IgD-negative memory B cell (primary cell): ENCODE data around the gene ZNF831. TPM values are rescaled to one million over a fixed set of nuclear protein-coding genes. Genes with fewer than 3 reads are reported as not detected.

Experiments
- H3K27ac Mint-ChIP-seq, 3 donors: one replicate each; pipeline ENCODE4 v1.8.0; 2020 to 2022; ENCODE audit warnings: mild to moderate bottlenecking in 3 of 3, mixed read lengths in 3 of 3, moderate library complexity in 1 of 3
- H3K27me3 Mint-ChIP-seq: one replicate; pipeline ENCODE4 v1.8.0; 2021; ENCODE audit warnings: mixed read lengths
- H3K36me3 Mint-ChIP-seq: one replicate; pipeline ENCODE4 v1.8.0; 2020; ENCODE audit warnings: mild to moderate bottlenecking, mixed read lengths
- H3K4me1 Mint-ChIP-seq, 3 donors: one replicate each; pipeline ENCODE4 v1.8.0; 2020 to 2022; ENCODE audit warnings: mixed read lengths in 3 of 3, mild to moderate bottlenecking in 1 of 3
- H3K4me3 Mint-ChIP-seq, 4 donors: one replicate each; pipeline ENCODE4 v1.8.0; 2020 to 2022; ENCODE audit warnings: mild to moderate bottlenecking in 4 of 4, mixed read lengths in 4 of 4, moderate library complexity in 3 of 4
- H3K9me3 Mint-ChIP-seq, 3 donors: one replicate each; pipeline ENCODE4 v1.8.0; 2020 to 2021; ENCODE audit warnings: mixed read lengths in 3 of 3, mild to moderate bottlenecking in 1 of 3
- polyA plus RNA-seq: library from polyadenylated mRNA; unstranded; fragments of 300-500 nt; fragmentation: Illumina TruSeq; gene quantifications from one replicate; pipeline ENCODE4 v1.2.3, GENCODE V29; 2021

The ZNF831 gene
- polyA plus RNA-seq, 1 donor from 2014 or later = 1.2 TPM

DNA sequence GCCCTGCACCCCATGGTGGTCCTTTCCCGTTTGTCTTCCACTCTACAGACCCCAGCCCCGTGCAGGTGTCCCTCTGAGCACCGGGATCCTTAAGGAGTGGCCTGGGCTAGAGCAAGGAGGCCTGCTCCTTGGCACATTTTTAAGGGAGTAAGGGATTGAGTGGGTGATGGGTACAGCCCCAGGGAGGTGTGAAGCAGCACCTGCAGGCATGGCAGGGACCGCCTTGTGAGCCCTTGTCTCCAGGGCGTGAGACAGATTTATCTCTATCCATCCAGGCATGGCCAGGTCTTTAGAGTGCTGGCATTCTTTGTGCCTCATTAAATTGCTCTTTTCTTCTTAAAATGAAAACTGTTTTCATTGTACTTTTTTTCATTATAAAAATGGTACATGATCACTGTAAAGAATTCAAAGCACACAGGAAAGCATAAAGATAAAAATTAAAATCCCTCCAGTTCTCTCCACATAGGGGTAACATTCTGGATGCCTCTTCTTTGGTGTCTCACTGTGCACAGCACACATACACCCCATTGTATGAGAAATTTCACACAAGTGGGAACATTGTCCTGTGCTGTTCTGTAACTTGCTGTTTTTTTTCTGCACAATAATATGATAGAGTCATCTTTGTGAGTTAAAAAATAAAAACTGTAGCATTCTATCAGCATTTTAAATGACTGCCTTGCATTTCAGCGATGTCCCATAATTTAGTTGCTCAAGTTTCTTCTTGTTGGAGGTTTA lies 31.9 kb upstream of the ZNF831 start:
- Mint-ChIP-seq H3K9me3 (no peaks in the 10 kb centered on the region), H3K27me3 (peaks cover 5% of the 10 kb centered on the region), H3K36me3 (peaks cover 4% of the 10 kb centered on the region), H3K4me3 (no peak overlapping the region), H3K27ac (no peak overlapping the region), H3K4me1 (peaks cover 7 to 20% (median 13%) of the 10 kb centered on the region in 3 donors)

DNA sequence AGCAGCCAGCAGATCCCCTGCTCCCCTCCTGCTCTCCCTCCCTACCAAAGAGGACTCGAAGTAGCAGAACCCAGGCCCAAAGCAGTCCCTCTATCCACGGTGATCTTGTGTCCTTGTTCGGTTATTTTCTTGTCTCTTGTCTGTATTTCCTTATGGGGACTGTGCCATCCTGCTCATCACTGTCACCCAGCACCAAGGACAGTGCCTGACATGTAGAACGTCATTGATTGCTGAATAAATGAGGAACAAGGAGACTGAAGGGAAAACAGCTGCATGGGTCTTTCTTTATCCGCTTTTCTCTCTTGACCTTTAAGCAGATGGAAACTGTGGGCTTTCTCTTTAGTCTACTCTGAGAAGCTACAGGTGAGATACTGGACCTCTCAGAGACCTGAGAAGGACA lies 29.4 kb upstream of the ZNF831 start:
- H3K27ac Mint-ChIP-seq = no peak overlapping the region
- peaks cover 2% of the 10 kb centered on the region for H3K27me3 Mint-ChIP-seq
- H3K9me3 Mint-ChIP-seq = no peaks in the 10 kb centered on the region
- H3K36me3 Mint-ChIP-seq = peaks cover 4% of the 10 kb centered on the region
- H3K4me1 Mint-ChIP-seq = peaks cover 3 to 12% (median 6%) of the 10 kb centered on the region in 3 donors
- H3K4me3 Mint-ChIP-seq = no peak overlapping the region

DNA sequence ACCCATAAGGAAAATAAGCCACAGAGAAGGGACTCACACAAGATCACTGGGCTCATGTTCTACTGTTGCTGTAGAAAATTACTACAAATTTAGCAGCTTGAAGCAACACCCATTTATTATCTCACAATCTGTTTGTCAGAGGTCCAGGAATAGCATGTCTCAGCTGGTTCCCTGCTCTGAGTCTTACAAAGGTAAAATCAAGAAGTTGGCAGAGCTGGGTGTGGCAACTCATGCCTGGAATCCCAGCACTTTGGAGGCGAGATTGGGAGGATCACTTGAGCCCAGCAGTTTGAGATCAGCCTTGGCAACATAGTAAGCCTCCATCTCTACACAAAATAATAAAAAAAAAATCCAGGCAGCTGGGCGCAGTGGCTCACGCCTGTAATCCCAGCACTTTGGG lies 28.5 kb upstream of the ZNF831 start:
- H3K27ac Mint-ChIP-seq = no peak overlapping the region
- peaks cover 4% of the 10 kb centered on the region for H3K36me3 Mint-ChIP-seq
- no peak overlapping the region for H3K4me3 Mint-ChIP-seq
- H3K9me3 Mint-ChIP-seq = no peaks in the 10 kb centered on the region
- H3K4me1 Mint-ChIP-seq = peaks cover 1 to 12% (median 7%) of the 10 kb centered on the region in 3 donors
- peaks cover 2% of the 10 kb centered on the region for H3K27me3 Mint-ChIP-seq

DNA sequence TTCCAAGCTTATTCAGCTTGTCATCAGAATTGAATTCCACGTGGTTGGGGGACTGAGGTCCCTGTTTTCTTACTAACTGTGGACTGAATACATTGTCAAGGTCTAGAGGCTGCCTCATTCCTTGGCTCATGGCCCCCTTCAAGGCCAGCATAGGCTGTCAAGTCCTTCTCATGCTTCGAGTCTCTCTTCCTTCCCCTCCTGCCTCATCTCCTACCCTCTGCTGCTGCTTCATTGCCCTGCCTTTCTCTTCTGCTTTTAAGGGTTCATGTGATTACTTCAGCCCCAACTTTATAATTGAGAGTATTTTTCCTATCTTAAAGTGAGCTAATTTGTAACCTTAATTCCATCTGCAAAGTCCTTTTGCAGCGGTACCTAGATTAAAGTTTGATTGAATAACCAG lies 27.6 kb upstream of the ZNF831 start:
- Mint-ChIP-seq H3K4me3 (peak overlapping the region in 1 of 4 donors; percentile 24), H3K36me3 (peaks cover 4% of the 10 kb centered on the region), H3K27ac (no peak overlapping the region), H3K4me1 (peaks cover 1 to 12% (median 9%) of the 10 kb centered on the region in 3 donors), H3K27me3 (peaks cover 2% of the 10 kb centered on the region), H3K9me3 (no peaks in the 10 kb centered on the region)

DNA sequence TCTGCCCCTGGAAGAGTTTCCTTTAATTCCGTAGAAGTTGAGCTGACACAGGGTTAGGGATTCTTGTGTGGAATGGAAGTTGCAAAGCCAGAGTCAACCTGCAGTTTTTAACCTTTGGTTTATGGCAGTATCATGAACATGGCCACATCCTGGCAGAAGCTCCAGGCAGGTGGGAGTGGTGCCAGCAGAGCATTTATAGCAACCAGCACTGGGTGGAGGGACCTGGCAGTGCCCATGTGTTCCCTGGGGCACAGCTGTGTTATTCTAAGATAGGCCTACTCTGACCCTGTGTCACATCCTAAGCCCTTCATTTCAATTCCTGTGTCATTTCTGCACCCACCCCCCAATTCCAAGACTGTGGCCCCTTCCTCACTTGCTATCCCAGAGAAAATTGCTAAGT lies 26.1 kb upstream of the ZNF831 start:
- peaks cover 2% of the 10 kb centered on the region for H3K27me3 Mint-ChIP-seq
- peaks cover 7% of the 10 kb centered on the region for H3K36me3 Mint-ChIP-seq
- no peak overlapping the region for H3K27ac Mint-ChIP-seq
- H3K9me3 Mint-ChIP-seq = no peaks in the 10 kb centered on the region
- H3K4me1 Mint-ChIP-seq = peaks cover 1 to 12% (median 9%) of the 10 kb centered on the region in 3 donors
- no peak overlapping the region for H3K4me3 Mint-ChIP-seq

DNA sequence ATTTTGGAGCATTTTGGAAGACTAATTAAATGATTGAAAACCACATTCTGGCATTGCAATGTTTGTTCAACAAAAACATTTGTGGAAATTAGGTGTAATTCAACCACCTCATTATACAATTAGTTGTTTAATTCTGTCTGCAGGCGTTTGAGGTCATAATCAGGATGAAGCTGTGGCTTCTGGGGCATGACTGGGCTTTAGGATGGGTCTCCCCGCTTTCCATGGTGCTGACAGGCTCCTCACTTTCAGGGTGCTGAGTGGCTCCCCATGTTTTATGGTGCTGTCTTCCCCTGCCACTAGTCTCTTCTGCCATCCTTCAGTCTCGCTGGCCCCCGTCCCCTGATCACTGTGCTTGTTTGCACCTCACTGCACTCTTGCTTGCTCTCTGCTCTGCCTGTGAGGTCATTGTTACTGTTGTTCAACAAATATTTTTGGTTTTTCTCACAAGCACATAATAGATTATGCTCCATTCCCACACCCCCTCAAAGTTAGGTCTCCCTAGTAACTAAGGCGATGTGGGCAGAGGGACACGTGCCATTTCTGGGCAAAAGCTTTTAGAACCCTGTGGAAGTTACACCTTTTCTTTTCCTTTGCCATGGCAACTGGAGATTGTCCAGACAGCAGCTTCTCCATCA lies 25.4 kb upstream of the ZNF831 start:
- H3K4me1 Mint-ChIP-seq = peaks cover 1 to 12% (median 9%) of the 10 kb centered on the region in 3 donors
- no peak overlapping the region for H3K27ac Mint-ChIP-seq
- no peak overlapping the region for H3K4me3 Mint-ChIP-seq
- peaks cover 2% of the 10 kb centered on the region for H3K27me3 Mint-ChIP-seq
- peaks cover 7% of the 10 kb centered on the region for H3K36me3 Mint-ChIP-seq
- H3K9me3 Mint-ChIP-seq = no peaks in the 10 kb centered on the region

DNA sequence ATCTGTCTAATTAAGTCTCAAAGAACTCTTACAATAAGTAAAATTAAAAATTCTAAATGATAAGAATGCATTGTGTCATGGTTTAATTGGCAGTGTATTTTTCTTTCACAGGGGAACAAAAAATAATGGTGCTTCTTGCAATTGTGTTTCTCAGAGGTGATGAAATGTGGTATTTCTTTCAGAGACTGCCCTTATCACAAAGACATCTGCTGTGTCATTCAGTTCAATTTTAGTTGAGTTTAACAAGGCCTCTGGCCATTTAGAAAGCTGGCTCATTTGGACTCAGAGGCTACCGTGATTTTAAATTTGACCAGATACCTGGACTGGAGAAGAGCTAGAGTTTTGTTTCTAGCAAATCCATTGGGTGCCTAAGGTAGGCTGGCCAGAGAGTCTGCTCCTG lies 23.6 kb upstream of the ZNF831 start:
- peaks cover 1 to 20% (median 9%) of the 10 kb centered on the region in 3 donors for H3K4me1 Mint-ChIP-seq
- no peak overlapping the region for H3K27ac Mint-ChIP-seq
- no peaks in the 10 kb centered on the region for H3K27me3 Mint-ChIP-seq

DNA sequence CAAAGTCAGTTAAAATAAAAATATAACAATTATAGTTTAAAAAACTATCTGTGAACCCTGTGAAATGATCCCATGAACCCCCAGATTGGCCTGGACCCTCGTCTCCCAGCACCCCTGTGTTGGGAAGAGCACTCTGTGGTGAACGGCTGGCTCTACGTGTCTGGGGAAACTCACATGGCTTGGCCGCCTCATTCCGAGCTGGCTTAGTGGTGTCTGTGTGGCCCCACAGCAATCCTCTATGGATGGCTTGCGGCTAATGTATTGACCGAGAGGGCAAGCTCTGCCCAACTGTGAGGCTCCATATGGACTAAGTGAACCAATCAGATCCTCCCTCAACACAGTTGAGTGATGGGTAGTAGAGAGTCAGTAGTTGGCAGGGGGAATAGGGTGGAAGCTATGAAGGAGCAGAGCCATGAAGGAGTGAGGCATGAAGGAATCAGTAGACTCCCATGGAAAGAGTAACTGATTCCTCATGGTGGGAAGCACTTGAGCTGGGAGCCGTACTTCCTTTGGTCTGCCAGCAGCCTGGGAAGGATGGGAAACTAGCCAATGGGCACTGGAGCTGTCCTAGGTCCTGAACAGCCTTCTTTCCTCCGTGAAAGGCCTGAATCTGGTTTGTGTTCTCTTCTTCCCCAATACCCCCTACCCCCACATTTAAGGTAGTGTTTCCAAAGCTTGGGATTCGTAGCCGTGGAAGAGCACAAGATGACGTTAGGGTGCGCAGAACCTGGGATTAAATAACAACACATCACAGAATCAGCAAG lies 21.6 kb upstream of the ZNF831 start:
- no peak overlapping the region for H3K27ac Mint-ChIP-seq
- H3K9me3 Mint-ChIP-seq = no peaks in the 10 kb centered on the region
- no peak overlapping the region for H3K4me3 Mint-ChIP-seq

More for the DNA sequence above, 23.6 kb upstream of the ZNF831 start:
- Mint-ChIP-seq H3K4me3 (no peak overlapping the region), H3K9me3 (no peaks in the 10 kb centered on the region), H3K36me3 (peaks cover 3% of the 10 kb centered on the region)

DNA sequence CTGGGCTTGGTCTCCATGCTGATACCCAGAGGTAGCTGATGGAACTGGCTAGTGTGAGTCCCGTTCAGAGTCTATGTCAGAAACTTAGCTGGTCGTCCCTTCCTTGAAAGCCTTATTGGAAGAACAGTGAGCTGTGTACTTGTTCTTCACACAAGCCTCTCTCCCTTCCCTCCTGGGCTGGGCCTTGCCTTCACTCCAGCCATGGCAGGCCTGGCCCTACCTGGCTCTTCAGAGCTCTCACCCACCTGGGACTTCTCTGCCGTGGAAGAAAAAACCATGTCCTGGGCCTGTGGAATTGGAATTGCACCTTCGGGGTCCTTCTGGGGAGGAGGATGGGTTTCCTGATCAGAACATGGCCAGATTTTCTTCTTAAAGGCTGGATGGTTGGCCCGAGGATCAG lies 20.3 kb upstream of the ZNF831 start:
- Mint-ChIP-seq H3K27me3 (peaks cover 6% of the 10 kb centered on the region), H3K4me3 (no peak overlapping the region), H3K36me3 (peaks cover 3% of the 10 kb centered on the region), H3K4me1 (peaks cover 1 to 35% (median 27%) of the 10 kb centered on the region in 3 donors), H3K9me3 (no peaks in the 10 kb centered on the region), H3K27ac (peak overlapping the region in 1 of 3 donors; percentile 34)

More for the DNA sequence above, 21.6 kb upstream of the ZNF831 start:
- Mint-ChIP-seq H3K36me3 (peaks cover 3% of the 10 kb centered on the region), H3K27me3 (peaks cover 6% of the 10 kb centered on the region), H3K4me1 (peaks cover 1 to 32% (median 24%) of the 10 kb centered on the region in 3 donors)

DNA sequence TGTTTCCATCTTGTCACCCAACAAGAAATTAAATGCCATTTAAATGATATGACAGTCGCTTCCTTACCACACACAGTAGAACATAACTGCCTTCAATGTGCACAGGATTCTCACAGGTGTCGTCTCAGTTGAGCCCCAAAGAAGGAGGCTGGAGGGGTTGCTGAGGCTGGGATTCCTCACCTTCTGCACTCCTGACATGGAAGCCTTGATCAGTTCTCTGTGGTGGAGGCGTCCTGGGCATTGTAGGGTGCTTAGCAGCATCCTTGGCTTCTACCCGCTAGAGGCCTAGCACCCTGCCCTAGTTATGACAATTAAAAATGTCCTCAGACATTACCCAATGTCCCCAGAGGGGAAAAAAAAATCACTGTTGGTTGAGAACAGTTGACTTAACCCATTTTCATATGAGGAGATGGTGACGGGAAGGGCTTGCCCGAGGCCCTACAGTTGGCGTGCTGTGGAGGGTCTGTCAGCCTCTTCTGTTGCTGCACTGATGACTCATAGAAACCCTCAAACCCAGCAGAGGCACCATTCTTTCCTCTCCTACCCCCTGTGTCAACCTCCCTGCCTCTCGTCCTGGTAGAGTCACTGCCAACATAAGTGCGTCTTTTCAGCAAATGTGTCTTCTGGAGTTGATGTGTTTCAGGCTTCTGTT lies 19.3 kb upstream of the ZNF831 start:
- H3K27me3 Mint-ChIP-seq = peaks cover 6% of the 10 kb centered on the region
- H3K4me1 Mint-ChIP-seq = peaks cover 1 to 34% (median 30%) of the 10 kb centered on the region in 3 donors
- H3K9me3 Mint-ChIP-seq = no peaks in the 10 kb centered on the region
- H3K27ac Mint-ChIP-seq = peak overlapping the region in 1 of 3 donors; percentile 62
- peaks cover 3% of the 10 kb centered on the region for H3K36me3 Mint-ChIP-seq
- H3K4me3 Mint-ChIP-seq = peak overlapping the region in 1 of 4 donors; percentile 7

DNA sequence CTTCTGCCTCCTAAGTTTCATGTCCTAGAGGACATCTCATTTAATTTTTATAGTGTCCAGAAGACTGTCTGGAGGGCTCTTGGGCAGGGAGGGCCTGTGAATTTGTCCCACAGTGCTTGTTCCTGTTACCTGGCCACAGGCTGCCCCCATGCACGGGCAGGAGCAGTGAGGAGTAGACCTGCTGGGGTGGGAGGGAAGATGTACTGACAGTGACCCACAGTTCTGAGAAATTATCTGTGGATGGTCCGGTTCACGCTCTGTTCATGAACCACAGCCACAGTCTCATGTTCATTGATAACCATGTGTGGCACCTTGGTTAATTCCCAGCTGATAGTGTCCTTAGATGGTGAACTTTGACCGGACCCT lies 18.8 kb upstream of the ZNF831 start:
- H3K9me3 Mint-ChIP-seq = no peaks in the 10 kb centered on the region
- H3K4me3 Mint-ChIP-seq = no peak overlapping the region
- H3K4me1 Mint-ChIP-seq = peaks cover 3 to 37% (median 32%) of the 10 kb centered on the region in 3 donors
- H3K27me3 Mint-ChIP-seq = peaks cover 6% of the 10 kb centered on the region
- H3K36me3 Mint-ChIP-seq = peaks cover 3% of the 10 kb centered on the region
- peak overlapping the region in 2 of 3 donors; percentile 62 to 85 for H3K27ac Mint-ChIP-seq

DNA sequence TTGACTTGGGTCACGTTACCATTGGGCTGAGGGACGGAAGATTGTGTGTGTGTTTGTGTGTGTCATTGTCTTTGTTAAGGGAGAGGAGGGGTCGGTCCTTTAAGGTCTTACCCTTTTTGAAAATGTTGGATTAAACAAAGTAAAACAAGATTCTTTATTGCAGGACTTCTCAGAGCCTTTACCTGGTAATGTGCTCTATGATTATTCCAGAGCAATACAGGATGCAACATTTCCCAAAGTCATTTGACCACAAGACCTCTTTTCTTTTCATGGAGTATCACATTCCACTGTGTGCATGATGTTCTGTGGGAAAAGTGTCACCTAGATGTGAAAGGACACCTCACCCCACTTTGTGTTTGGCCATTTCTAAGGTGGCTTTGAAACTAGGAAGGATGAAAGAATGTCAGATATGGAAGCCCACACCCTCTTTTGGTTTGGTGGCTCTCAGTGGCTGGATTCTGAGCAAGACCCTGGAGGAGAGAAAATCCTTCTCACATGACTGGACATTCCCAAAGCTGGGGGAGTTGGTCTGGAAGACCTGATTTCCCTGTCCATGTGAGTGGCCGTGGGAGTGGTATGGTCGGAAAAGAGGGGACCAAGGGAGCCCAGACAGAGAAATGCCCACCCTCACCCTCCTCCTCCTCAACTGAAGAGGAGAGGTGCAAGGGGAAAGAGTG lies 18.2 kb upstream of the ZNF831 start:
- no peaks in the 10 kb centered on the region for H3K9me3 Mint-ChIP-seq
- peak overlapping the region in 3 of 4 donors; percentile 67 to 83 (median 72) for H3K4me3 Mint-ChIP-seq
- H3K27me3 Mint-ChIP-seq = peaks cover 6% of the 10 kb centered on the region
- peaks cover 3% of the 10 kb centered on the region for H3K36me3 Mint-ChIP-seq
- peaks cover 7 to 37% (median 36%) of the 10 kb centered on the region in 3 donors for H3K4me1 Mint-ChIP-seq
- H3K27ac Mint-ChIP-seq = peak overlapping the region; percentile 59 to 85 (median 70)

DNA sequence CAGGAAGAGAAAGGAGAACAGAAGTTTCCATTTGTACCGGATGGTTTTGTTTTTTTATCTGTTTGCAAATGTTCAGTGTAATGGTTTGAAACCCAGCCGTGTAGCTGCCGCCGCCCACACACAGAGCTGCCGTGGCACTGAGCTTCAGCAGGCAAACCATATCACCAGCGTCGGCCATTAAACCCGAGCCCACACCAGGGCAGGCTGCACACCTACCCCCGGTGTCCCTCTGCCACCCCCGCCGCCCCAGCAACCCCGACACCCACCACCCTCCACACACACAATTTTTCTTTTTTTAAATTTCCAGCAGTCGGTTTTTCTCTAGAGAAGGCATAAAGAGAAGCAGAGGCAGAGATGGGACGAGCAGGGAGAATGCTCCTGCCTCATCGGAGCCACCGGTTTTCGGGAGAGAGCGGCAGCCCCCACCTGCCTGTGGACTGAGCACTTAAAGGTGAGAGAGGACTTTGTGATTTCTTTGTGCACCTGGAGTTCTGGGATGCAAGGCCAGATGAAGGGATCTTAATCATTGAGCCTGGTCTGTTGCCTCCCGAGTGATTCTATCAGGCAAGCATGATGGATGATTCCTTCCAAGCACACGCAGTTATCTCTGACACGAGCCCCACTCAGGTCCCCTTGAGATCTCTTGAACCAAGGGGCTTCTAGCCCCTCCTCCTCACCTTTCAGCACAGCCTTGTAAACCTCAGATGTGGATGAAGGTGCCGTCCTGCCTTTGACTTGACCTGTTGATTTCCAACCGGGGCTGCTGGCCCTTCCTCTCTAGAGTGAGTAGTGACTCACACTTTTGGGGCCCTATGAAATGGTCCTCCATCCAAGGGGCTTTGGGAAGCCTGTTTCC lies 17.5 kb upstream of the ZNF831 start:
- Mint-ChIP-seq H3K27ac (peak overlapping the region; percentile 70 to 95 (median 81)), H3K36me3 (peaks cover 3% of the 10 kb centered on the region), H3K27me3 (peaks cover 6% of the 10 kb centered on the region), H3K9me3 (no peaks in the 10 kb centered on the region), H3K4me1 (peaks cover 7 to 37% (median 36%) of the 10 kb centered on the region in 3 donors), H3K4me3 (peak overlapping the region; percentile 67 to 84 (median 78))
